ENCODE results near the gene LAG3. TPM values are rescaled to one million over a fixed set of nuclear protein-coding genes. Genes with fewer than 3 reads are reported as not detected.
A peak's percentile ranks its signal among the peaks of the same experiment; 100 is the strongest.

LAG3 gene
- total RNA-seq, 2 experiments from 2014 or later, result 46.6 to 52.1 TPM

DNA sequence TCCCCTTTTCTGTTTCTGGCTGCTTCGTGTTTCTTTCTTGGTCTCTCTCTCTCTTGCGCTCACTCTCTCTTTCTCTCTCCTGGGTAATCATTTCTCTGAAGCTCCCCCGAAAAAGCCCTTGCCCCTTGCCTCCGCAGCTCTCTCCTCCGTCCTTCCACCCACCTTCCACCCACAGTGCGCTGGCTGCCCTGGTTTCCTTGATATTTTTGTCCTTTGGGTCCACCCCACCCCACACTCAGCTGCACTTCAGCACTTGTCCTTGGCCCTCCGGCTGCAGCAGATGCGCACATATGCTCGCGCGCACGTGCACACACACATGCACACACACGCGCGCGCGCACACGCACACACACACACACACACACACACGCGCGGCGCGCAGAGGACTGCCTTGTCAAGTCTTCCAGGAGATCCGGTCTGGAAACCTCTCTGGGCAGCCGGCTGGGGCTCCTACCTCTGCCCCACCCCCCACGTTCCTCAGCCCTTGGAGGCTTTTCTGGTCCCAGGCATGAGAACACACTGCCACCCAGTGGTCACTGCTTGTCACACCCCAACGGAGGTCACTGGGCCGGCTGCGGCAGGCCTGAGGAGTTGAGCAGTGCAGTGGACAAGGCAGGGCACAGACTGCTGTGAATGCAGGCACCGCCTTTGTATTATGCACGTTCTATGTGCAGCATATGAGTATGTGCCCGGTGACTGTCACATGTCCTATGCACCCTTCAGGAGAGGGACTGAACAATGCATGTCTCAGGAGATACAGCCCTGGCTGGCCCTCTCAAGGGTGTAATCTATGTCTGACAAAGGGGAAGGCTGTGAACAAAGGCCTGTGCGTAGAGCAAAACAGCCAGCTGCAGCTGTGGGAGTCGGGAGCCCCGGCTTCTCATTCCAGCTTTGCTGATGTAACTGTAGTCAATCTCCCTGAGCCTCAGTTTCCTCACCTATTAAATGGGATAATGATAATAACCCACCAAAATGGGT lies 6.5 kb downstream of the LAG3 start:
- Mint-ChIP-seq H3K36me3 (peaks cover 24% of the 10 kb centered on the region), H3K27ac (peak overlapping the region; percentile 95), H3K4me3 (peak overlapping the region; percentile 90), H3K4me1 (peaks cover 40% of the 10 kb centered on the region), H3K27me3 (no peaks in the 10 kb centered on the region), H3K9me3 (no peaks in the 10 kb centered on the region)
- ATAC-seq (ENCODE audit: low read depth) (peak; percentile 72), DNase-seq (peak; percentile 88)
- POLR2A ChIA-PET, result interaction anchor here (0.7 to 1.5 kb wide), 8 partner anchors 12 to 182 kb away, joined by 3 to 14 read pairs (median 4); partner anchors contain the start of genes MLF2 and PTMS

DNA sequence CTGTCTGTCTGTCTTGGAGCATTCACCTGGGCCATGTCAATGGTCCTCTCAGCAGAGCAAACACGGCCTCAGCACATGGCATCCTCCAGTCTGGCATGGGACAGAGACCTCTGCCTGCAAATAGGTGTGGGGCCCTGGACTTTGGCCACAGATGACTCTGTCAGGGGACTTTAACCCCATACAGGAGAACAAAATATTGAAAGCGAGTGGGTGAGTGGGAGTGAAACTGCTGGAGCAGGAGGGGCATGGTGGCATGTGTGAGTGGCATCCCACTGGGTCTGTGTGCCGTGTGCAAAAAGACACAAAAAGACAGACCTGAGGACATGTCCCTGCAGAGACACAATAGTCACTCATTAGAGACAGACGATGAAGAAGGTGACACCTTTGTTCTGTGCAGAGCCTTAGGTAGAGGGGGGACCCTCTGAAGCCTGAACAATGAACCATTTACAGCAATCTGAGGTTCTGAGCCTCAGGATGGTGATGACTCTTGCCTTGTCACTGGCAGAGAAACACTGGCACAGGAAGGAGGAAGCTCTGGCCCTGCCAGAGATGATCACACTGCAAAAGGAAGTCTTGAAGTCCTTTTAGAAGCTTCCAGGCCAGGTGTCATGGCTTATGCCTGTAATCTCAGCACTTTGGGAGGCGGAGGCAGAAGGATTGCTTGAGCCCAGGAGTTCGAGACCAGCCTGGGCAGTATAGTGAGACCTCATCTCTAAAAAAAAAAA lies 7.5 kb downstream of the LAG3 start:
- no peak for DNase-seq
- peak overlapping the region; percentile 72 for H3K27ac Mint-ChIP-seq
- no peak overlapping the region for H3K4me3 Mint-ChIP-seq
- peaks cover 19% of the 10 kb centered on the region for H3K36me3 Mint-ChIP-seq
- ATAC-seq (ENCODE audit: low read depth), result no peak
- POLR2A ChIA-PET, result interaction anchor here (0.6 to 2.7 kb wide), 4 partner anchors 27 to 319 kb away, joined by 3 to 16 read pairs (median 3); partner anchors contain the start of genes CDCA3 and MLF2
- no peaks in the 10 kb centered on the region for H3K27me3 Mint-ChIP-seq
- no peaks in the 10 kb centered on the region for H3K9me3 Mint-ChIP-seq
- H3K4me1 Mint-ChIP-seq, result peaks cover 34% of the 10 kb centered on the region

- no peak for ATAC-seq (ENCODE audit: low read depth)
- Mint-ChIP-seq H3K27me3 (no peaks in the 10 kb centered on the region), H3K4me3 (no peak overlapping the region), H3K36me3 (peaks cover 14% of the 10 kb centered on the region), H3K4me1 (peaks cover 27% of the 10 kb centered on the region), H3K27ac (peak overlapping the region; percentile 32), H3K9me3 (no peaks in the 10 kb centered on the region)
- DNase-seq, result no peak
- POLR2A ChIA-PET, result interaction anchor here (0.6 to 2.7 kb wide), 4 partner anchors 28 to 70 kb away, joined by 3 to 16 read pairs (median 3); partner anchors contain the start of genes CDCA3 and MLF2
Measured at GRCh38 chr12:6780573-6780972, 8.3 kb downstream of the LAG3 start.

GRCh38 chr12:6782119-6782518 lies 9.8 kb downstream of the LAG3 start:
- H3K27ac Mint-ChIP-seq, result no peak overlapping the region
- no peak for ATAC-seq (ENCODE audit: low read depth)
- POLR2A ChIA-PET, result interaction anchor here (0.8 to 2.7 kb wide), 2 partner anchors 29 to 93 kb away, joined by 5 to 16 read pairs; partner anchors contain the start of genes MLF2 and ZNF384
- no peaks in the 10 kb centered on the region for H3K27me3 Mint-ChIP-seq
- H3K4me3 Mint-ChIP-seq, result no peak overlapping the region
- DNase-seq, result no peak
- no peaks in the 10 kb centered on the region for H3K9me3 Mint-ChIP-seq
- peaks cover 31% of the 10 kb centered on the region for H3K4me1 Mint-ChIP-seq
- H3K36me3 Mint-ChIP-seq, result peaks cover 9% of the 10 kb centered on the region

GRCh38 chr12:6782850-6783566 lies 10.7 kb downstream of the LAG3 start:
- Mint-ChIP-seq H3K4me3 (no peak overlapping the region), H3K27ac (no peak overlapping the region), H3K4me1 (peaks cover 31% of the 10 kb centered on the region), H3K36me3 (peaks cover 7% of the 10 kb centered on the region), H3K27me3 (no peaks in the 10 kb centered on the region), H3K9me3 (no peaks in the 10 kb centered on the region)
- DNase-seq (no peak), ATAC-seq (ENCODE audit: low read depth) (no peak)
- POLR2A ChIA-PET, result interaction anchor here (1.7 kb wide), 1 partner anchor 30 kb away, joined by 7 read pairs; the partner anchor contains the start of gene MLF2

- ATAC-seq (ENCODE audit: low read depth) (no peak), DNase-seq (no peak)
- Mint-ChIP-seq H3K4me1 (peaks cover 27% of the 10 kb centered on the region), H3K4me3 (no peak overlapping the region), H3K9me3 (no peaks in the 10 kb centered on the region), H3K27ac (no peak overlapping the region), H3K36me3 (peaks cover under 1% of the 10 kb centered on the region), H3K27me3 (no peaks in the 10 kb centered on the region)
- POLR2A ChIA-PET, result interaction anchor here (1.7 kb wide), 1 partner anchor 31 kb away, joined by 7 read pairs; the partner anchor contains the start of gene MLF2
Measured at GRCh38 chr12:6783828-6784227, 11.5 kb downstream of the LAG3 start.

GRCh38 chr12:6784296-6784695 lies 12.0 kb downstream of the LAG3 start:
- Mint-ChIP-seq H3K9me3 (no peaks in the 10 kb centered on the region), H3K36me3 (no peaks in the 10 kb centered on the region), H3K27ac (no peak overlapping the region), H3K4me1 (peaks cover 25% of the 10 kb centered on the region), H3K4me3 (no peak overlapping the region), H3K27me3 (peaks cover 1% of the 10 kb centered on the region)
- POLR2A ChIA-PET, result interaction anchor here (1.7 kb wide), 1 partner anchor 31 kb away, joined by 7 read pairs; the partner anchor contains the start of gene MLF2
- no peak for DNase-seq
- ATAC-seq (ENCODE audit: low read depth), result no peak

DNA sequence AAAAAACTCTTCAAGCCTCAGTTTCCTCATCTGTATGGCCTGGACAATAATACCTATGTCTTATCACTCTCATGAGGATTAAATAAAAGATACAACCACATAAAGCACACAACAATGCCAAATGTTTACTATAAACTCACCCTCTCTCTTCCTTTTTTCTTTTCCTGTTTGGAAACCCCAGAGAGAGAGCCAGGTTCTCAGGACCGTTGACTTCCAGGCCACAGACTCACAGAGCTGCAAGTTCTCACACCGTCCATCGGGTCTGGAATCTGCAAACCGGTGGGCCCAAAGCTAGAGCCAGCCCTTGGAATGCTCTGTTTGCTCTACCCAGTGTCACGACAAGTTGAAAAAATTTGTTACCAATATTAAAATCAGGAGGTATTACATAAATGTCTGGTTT lies 12.4 kb downstream of the LAG3 start:
- Mint-ChIP-seq H3K4me3 (no peak overlapping the region), H3K4me1 (peaks cover 27% of the 10 kb centered on the region), H3K27me3 (peaks cover 6% of the 10 kb centered on the region), H3K9me3 (no peaks in the 10 kb centered on the region), H3K36me3 (no peaks in the 10 kb centered on the region), H3K27ac (no peak overlapping the region)
- POLR2A ChIA-PET, result no interaction called here
- no peak for DNase-seq
- no peak for ATAC-seq (ENCODE audit: low read depth)

- Mint-ChIP-seq H3K27me3 (peaks cover 7% of the 10 kb centered on the region), H3K4me3 (peak overlapping the region; percentile 2), H3K4me1 (peaks cover 19% of the 10 kb centered on the region), H3K27ac (no peak overlapping the region), H3K36me3 (no peaks in the 10 kb centered on the region), H3K9me3 (no peaks in the 10 kb centered on the region)
- ATAC-seq (ENCODE audit: low read depth) (peak; percentile 12), DNase-seq (no peak)
- POLR2A ChIA-PET, result interaction anchor here (1.3 to 1.8 kb wide), 2 partner anchors 34 kb away, joined by 4 to 5 read pairs; partner anchors contain the start of gene MLF2
Measured at GRCh38 chr12:6786416-6787094, 14.2 kb downstream of the LAG3 start.

GRCh38 chr12:6787309-6787708 lies 15.0 kb downstream of the LAG3 start:
- peaks cover 8% of the 10 kb centered on the region for H3K27me3 Mint-ChIP-seq
- H3K9me3 Mint-ChIP-seq, result no peaks in the 10 kb centered on the region
- POLR2A ChIA-PET, result interaction anchor here (1.8 kb wide), 1 partner anchor 35 kb away, joined by 5 read pairs; the partner anchor contains the start of gene MLF2
- H3K4me1 Mint-ChIP-seq, result peaks cover 26% of the 10 kb centered on the region
- ATAC-seq (ENCODE audit: low read depth) (no peak), DNase-seq (no peak)
- no peaks in the 10 kb centered on the region for H3K36me3 Mint-ChIP-seq
- H3K27ac Mint-ChIP-seq, result no peak overlapping the region
- H3K4me3 Mint-ChIP-seq, result no peak overlapping the region

DNA sequence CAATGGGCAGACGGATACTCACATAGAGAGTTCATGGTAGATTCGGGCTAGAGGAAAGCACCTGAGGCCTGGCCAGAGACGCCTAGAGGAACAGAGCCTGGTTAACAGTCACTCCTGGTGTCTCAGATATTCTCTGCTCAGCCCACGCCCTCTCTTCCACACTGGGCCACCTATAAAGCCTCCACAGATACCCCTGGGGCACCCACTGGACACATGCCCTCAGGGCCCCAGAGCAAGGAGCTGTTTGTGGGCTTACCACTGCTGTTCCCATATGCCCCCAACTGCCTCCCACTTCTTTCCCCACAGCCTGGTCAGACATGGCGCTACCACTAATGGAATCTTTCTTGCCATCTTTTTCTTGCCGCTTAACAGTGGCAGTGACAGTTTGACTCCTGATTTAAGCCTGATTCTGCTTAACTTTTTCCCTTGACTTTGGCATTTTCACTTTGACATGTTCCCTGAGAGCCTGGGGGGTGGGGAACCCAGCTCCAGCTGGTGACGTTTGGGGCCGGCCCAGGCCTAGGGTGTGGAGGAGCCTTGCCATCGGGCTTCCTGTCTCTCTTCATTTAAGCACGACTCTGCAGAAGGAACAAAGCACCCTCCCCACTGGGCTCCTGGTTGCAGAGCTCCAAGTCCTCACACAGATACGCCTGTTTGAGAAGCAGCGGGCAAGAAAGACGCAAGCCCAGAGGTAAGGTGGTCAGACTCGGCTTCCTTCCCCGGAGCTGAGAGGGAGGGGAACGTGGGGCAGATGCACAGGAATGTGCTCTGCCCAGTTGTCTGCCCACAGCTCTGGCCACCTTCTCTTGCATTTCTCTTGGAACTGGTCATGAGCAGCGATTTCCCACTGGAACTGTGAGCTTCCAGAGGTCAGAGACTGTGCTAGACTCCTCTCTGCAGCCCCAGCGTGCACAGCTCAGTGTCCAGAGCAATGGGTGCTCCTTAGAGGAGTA lies 16.9 kb downstream of the LAG3 start, which contains the start of gene CD4:
CD4 (plus strand) TSS at position 557 of the 953 bp plus-strand sequence. CDS start 10,611 bp downstream, outside the sequence.
- no peak within 1 kb of the TSS for H3K4me3 Mint-ChIP-seq
- peak within 1 kb of the TSS; percentile 63 for H3K27ac Mint-ChIP-seq
- H3K4me1 Mint-ChIP-seq, result peaks cover 39% of the 10 kb centered on the region
- POLR2A ChIA-PET, result interaction anchor here (0.7 to 1.3 kb wide), 3 partner anchors 16 to 65 kb away, joined by 3 to 6 read pairs (median 4); partner anchors contain the start of gene COPS7A
- H3K27me3 Mint-ChIP-seq, result peaks cover 11% of the 10 kb centered on the region
- DNase-seq, result no peak
- no peaks in the 10 kb centered on the region for H3K36me3 Mint-ChIP-seq
- ATAC-seq (ENCODE audit: low read depth), result no peak
- H3K9me3 Mint-ChIP-seq, result no peaks in the 10 kb centered on the region
